Retinal pigment epithelial cell (primary cell): Measurements from ENCODE around the gene FKBP2.

Source experiments
- DNase-seq: peaks from one replicate; pipeline ENCODE4 v3.0.0-alpha.2; 2010; ENCODE audit warnings: low read depth
- H3K4me3 ChIP-seq: 2 replicates; pipeline ENCODE4 v1.5.1; 2011; ENCODE audit warnings: mild to moderate bottlenecking, low read length, control low read depth, moderate library complexity
- TF ChIP-seq, protein P1 (sequence below): conservative IDR thresholded peaks from 2 replicates; pipeline ENCODE4 v1.5.1; 2011; ENCODE audit warnings: low read depth, low read length, control low read depth, inconsistent platforms

Gene FKBP2

DNA sequence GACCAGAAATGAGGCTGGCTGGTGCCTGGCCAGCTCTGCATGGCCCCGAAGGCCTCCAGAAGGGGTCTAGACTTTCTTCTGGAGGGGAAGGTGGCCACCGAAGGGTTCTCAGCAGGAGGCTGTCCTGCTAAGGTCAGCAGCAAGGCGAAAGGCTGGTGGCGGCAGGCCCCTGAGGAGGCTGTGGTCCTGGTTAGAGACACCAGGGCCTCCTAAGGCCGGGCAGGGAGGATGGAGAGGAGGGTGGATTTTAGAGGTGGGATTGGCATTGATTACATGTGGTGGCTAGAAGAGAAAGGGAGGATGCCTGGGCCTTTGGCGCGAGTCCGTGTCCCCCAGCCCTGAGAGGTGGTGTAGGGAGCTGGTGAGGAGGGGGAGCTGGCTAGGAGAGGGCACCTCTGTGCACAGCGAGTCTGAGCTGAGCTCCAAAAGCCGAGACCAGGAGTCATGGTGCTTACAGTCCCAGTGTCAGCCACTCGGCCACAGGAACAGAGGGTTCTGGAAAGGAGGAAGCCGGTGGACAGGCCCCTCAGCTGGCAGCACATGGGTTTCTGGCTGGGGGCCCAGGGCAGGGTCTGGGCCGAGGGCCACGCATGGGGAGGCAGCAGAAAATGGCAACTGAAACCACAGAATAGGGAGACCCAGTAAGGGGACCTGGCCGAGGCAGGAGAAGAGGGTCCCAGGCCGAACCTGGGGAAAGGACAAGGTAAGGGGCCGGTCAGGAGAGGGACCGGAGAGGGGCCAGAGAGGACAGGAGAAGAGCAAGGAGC lies 31.9 kb upstream of the FKBP2 start:
- DNase-seq, result no peak
- TF ChIP-seq, protein P1, sequence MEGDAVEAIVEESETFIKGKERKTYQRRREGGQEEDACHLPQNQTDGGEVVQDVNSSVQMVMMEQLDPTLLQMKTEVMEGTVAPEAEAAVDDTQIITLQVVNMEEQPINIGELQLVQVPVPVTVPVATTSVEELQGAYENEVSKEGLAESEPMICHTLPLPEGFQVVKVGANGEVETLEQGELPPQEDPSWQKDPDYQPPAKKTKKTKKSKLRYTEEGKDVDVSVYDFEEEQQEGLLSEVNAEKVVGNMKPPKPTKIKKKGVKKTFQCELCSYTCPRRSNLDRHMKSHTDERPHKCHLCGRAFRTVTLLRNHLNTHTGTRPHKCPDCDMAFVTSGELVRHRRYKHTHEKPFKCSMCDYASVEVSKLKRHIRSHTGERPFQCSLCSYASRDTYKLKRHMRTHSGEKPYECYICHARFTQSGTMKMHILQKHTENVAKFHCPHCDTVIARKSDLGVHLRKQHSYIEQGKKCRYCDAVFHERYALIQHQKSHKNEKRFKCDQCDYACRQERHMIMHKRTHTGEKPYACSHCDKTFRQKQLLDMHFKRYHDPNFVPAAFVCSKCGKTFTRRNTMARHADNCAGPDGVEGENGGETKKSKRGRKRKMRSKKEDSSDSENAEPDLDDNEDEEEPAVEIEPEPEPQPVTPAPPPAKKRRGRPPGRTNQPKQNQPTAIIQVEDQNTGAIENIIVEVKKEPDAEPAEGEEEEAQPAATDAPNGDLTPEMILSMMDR, result no peak
- no peak overlapping the region for H3K4me3 ChIP-seq

DNA sequence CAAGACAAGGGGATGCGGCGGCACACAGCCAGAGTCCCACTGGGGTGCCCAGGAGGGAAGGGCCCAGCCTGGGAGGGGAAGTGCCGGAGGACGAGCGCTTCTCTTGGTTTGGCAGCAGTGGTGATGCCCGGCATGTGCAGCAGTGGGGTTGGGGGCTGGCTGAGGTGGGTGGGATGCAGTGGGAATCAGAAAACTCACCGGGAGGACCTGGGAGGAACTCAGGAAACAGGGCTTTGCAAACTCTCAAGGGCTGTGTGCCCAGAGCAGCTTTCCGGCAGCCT lies 31.4 kb upstream of the FKBP2 start:
- no peak for DNase-seq
- TF ChIP-seq, protein P1, result no peak
- no peak overlapping the region for H3K4me3 ChIP-seq

DNA sequence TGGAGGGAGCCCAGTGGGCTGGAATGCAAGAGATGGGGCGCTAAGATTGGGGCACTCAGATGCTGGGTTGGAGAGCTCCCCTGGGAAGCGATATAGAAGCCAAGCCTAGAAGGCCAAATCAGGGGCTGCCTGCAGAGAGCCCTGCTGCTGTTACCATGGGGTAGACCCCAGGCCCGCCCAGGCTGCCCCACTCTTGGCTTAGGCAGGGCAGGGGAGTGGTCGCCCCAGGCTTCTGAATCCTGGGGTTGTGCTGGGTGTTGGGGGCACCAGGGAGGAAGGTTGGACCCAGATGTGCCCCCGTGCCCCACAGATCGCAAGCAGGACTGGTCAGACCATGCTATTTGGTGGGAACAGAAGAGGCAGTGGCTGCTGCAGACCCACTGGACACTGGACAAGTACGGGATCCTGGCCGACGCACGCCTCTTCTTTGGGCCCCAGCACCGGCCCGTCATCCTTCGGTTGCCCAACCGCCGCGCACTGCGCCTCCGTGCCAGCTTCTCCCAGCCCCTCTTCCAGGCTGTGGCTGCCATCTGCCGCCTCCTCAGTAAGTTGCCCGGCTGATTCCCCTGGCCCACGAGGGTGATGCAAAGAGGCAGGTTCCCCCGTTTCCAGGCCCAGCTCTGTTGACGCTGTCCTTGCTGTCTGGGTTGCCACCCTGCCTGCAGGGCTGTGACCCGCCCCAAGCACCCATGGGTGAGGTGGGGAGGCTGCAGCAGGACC lies 30.4 kb upstream of the FKBP2 start:
- no peak for DNase-seq
- TF ChIP-seq, protein P1, result no peak
- H3K4me3 ChIP-seq, result no peak overlapping the region

DNA sequence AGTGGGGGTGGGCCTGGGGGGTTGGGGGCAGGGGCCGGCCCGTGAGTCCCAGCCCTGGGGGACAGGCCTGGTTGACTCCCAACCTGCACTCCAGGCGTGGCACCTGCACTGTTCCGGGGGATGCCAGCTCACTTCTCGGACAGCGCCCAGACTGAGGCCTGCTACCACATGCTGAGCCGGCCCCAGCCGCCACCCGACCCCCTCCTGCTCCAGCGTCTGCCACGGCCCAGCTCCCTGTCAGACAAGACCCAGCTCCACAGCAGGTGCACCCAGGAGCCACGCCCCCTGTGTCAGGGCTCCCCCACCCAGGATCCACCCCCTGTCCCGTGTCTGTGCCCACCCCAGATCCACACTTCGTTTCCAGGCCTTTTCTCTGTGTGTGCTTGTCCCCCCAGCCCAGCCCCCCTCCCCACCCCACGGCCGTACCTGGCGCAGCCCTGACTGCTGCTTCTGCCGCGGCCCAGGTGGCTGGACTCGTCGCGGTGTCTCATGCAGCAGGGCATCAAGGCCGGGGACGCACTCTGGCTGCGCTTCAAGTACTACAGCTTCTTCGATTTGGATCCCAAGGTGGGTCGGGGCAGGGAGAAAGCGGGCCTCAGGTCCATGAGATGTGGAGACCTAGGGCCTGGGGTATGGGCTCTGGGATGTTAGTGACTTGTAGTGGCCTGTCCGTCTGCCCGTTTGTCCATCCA lies 29.6 kb upstream of the FKBP2 start:
- DNase-seq, result no peak
- TF ChIP-seq, protein P1, result no peak
- H3K4me3 ChIP-seq, result no peak overlapping the region

DNA sequence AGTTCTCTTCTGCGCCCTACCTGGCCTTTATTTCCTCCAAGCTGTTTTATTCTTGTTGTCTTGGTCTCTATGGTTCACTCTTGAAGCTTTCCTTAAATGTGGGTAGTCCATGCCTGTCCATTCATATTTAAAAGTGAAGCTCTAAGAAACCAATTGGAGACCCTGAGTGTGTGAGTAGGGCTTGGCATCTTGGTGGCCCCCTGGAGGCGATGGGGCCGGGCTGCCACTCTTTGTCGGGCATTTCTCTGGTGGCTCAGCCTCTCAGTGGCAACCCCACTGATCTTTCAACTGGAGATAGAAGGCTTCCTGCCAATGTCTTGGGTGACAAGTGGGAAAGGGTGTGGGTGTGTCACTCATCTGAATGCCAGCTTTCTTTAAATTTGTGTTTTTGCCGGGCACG lies 24.0 kb upstream of the FKBP2 start:
- DNase-seq, result no peak
- TF ChIP-seq, protein P1, result no peak

DNA sequence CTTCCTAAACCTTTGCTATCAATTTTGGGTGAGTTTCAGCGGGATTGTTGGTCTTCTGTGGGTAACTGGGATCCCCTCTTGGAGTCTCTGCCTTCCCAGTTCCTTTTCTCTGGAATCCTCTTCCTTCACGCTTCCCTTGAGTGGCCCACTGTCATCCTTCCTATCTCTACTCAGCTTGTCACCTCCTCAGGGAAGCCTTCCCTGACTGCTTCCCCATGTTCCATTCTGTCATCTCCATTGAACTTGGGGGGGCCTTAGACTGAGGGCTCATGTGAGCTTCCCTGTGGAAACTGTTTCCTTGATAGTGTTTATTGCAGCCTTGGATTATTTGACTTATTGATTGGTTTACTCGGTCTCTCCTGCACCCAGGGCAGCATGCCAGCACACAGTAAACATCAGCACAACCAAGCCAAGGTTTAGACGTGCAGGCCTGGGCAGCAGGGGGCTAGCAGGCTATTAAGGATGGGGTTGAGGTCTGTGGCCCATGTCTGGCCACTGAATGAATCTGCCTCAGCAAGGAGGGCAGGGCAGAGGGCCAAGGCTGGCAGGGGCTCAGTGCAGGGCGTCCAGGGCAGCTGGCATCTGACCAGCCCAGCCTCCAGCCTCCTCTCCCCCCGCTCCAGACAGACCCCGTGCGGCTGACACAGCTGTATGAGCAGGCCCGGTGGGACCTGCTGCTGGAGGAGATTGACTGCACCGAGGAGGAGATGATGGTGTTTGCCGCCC lies 22.1 kb upstream of the FKBP2 start:
- TF ChIP-seq, protein P1, result no peak
- DNase-seq, result no peak
- no peak overlapping the region for H3K4me3 ChIP-seq

More for the DNA sequence above, 24.0 kb upstream of the FKBP2 start:
- no peak overlapping the region for H3K4me3 ChIP-seq
